ENCODE measurements around the gene YTHDF1. TPM values are rescaled to one million over a fixed set of nuclear protein-coding genes. Genes with fewer than 3 reads are reported as not detected.
A peak's percentile ranks its signal among the peaks of the same experiment; 100 is the strongest.

Gene YTHDF1
- polyA plus RNA-seq, 2 of the 4 experiments (the other 2 are of a cell fraction) = 31.8 to 37.9 TPM

DNA sequence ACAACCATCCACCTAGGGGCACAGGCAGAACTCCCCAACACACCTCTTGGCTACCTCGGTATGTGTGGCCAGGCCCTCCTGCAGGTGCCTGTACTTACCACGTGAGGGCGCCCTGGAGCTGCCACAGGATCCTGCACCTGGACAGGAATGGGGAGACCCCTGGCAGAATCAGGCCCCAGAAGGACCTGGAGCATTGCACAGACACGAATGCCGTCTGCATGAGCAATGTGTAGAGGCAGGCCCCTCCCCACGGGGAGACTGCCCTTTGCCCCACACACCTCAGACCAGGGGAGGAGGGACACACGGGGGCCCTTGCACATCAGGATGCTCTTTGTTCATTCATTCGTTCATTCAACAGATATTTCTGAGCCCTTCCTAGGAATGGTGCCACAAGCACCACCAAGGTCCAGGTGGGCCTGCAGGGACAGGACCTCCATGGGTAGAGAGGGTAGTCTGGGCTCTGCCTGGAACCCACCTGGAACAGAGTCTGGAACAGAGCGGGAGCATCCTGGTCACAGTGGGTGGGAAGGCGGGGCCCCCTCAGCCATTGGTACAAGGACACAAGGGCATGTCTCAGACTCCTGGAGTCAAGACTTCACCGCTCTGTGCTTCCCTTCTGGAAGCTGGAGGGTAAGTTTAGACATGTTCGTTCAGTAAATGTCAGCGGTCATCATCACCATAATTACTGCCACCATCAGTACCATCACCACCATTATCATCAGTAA, 32.3 kb downstream of the YTHDF1 start:
- Histone ChIP-seq H3K4me2 (no peak overlapping the region), H3K27ac (no peak overlapping the region), H3K4me1 (peaks cover 18% of the 10 kb centered on the region), H3K4me3 (no peak overlapping the region), H3K9me3 (no peaks in the 10 kb centered on the region)
- ATAC-seq (peak; percentile 26 to 81; a peak in 3 of 6 replicates), DNase-seq (ENCODE audit: low read depth in 1 of 2, low spot score in 1 of 2) (peak; percentile 54 to 61), FAIRE-seq (no peak)
- ChIA-PET CTCF (interaction anchor here (0.6 to 5.7 kb wide), 24 partner anchors 8 to 198 kb away, joined by 3 to 53 read pairs (median 6); partner anchors contain the start of gene YTHDF1), POLR2A (no interaction called here)
- WGBS (ENCODE audit: missing lambda C conversion rate) = 40% methylated on average over 13 of the region's 13 CpGs
- no peak for TF ChIP-seq FOSL2 (IDR thresholded peaks at IDR 0.05)
- TF ChIP-seq FOSL2 (CRISPR knock-in tag; IDR thresholded peaks at IDR 0.05) = no peak
- peak; percentile 67 for TF ChIP-seq SMC3 (IDR thresholded peaks at IDR 0.05)
- TF ChIP-seq EP300 (IDR thresholded peaks at IDR 0.05) = no peak
- TF ChIP-seq, protein P1, sequence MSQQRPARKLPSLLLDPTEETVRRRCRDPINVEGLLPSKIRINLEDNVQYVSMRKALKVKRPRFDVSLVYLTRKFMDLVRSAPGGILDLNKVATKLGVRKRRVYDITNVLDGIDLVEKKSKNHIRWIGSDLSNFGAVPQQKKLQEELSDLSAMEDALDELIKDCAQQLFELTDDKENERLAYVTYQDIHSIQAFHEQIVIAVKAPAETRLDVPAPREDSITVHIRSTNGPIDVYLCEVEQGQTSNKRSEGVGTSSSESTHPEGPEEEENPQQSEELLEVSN (IDR thresholded peaks at IDR 0.05; ENCODE audit: borderline replicate concordance, low read depth) = no peak
- peak; percentile 72 to 82 for TF ChIP-seq RAD21 (conservative IDR thresholded peaks at IDR 0.05 in 1 of 2, IDR thresholded peaks at IDR 0.05 in 1 of 2)
- TF ChIP-seq, protein P2, sequence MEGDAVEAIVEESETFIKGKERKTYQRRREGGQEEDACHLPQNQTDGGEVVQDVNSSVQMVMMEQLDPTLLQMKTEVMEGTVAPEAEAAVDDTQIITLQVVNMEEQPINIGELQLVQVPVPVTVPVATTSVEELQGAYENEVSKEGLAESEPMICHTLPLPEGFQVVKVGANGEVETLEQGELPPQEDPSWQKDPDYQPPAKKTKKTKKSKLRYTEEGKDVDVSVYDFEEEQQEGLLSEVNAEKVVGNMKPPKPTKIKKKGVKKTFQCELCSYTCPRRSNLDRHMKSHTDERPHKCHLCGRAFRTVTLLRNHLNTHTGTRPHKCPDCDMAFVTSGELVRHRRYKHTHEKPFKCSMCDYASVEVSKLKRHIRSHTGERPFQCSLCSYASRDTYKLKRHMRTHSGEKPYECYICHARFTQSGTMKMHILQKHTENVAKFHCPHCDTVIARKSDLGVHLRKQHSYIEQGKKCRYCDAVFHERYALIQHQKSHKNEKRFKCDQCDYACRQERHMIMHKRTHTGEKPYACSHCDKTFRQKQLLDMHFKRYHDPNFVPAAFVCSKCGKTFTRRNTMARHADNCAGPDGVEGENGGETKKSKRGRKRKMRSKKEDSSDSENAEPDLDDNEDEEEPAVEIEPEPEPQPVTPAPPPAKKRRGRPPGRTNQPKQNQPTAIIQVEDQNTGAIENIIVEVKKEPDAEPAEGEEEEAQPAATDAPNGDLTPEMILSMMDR (IDR thresholded peaks at IDR 0.05) = peak; percentile 70
- no peak for TF ChIP-seq TFCP2L1 (CRISPR knock-in tag; IDR thresholded peaks at IDR 0.05)
- no peak for TF ChIP-seq RNF2 (IDR thresholded peaks at IDR 0.05; ENCODE audit: borderline replicate concordance, low read depth)

DNA sequence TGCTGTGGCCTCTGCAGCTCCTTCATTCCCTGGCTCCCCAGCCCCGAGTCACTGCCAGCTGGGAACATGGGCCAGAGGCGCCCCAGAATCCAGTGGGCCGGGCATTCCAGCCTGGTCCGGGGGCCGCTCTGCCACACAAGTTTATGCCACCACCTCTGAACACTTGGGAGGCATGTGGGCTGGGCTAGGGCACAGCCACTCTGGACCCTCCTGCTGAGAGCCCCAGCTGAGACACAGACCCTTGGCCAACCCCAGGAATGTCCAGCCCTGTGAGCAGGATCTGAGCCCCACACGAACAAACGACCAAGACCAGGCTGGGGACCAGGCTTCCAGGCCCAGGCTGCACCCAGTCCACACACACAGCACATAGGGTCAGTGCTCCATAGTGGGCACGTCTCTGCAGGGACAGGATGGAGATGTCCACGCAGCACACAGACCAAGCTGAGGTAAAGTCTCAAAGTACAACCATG, 33.0 kb downstream of the YTHDF1 start:
- WGBS (ENCODE audit: missing lambda C conversion rate) = 33% methylated on average over 4 of the region's 9 CpGs
- POLR2A ChIA-PET = no interaction called here
- H3K9me3 ChIP-seq = no peaks in the 10 kb centered on the region

More for the DNA sequence above, 33.0 kb downstream of the YTHDF1 start:
- DNase-seq (ENCODE audit: low read depth in 1 of 2, low spot score in 1 of 2) = no peak
- no peak overlapping the region for H3K27ac ChIP-seq
- H3K4me2 ChIP-seq = no peak overlapping the region
- H3K4me1 ChIP-seq = peaks cover 24% of the 10 kb centered on the region
- no peak for FAIRE-seq
- no peak for TF ChIP-seq CBX8 (IDR thresholded peaks at IDR 0.05)
- TF ChIP-seq RARB (CRISPR knock-in tag; IDR thresholded peaks at IDR 0.05) = no peak
- no peak for TF ChIP-seq MYC (IDR thresholded peaks at IDR 0.05; ENCODE audit: borderline replicate concordance, low read length)
- no peak for TF ChIP-seq NPAS2 (CRISPR knock-in tag; IDR thresholded peaks at IDR 0.05; ENCODE audit: borderline replicate concordance)
- TF ChIP-seq EHMT2 (IDR thresholded peaks at IDR 0.05; ENCODE audit: low read depth) = no peak
- no peak for TF ChIP-seq CHD2 (IDR thresholded peaks at IDR 0.05; ENCODE audit: low read length, partially characterized antibody)
- TF ChIP-seq KDM5A (IDR thresholded peaks at IDR 0.05) = no peak
- no peak for TF ChIP-seq RAD21 (conservative IDR thresholded peaks at IDR 0.05 in 1 of 2, IDR thresholded peaks at IDR 0.05 in 1 of 2)
- TF ChIP-seq, protein P3, sequence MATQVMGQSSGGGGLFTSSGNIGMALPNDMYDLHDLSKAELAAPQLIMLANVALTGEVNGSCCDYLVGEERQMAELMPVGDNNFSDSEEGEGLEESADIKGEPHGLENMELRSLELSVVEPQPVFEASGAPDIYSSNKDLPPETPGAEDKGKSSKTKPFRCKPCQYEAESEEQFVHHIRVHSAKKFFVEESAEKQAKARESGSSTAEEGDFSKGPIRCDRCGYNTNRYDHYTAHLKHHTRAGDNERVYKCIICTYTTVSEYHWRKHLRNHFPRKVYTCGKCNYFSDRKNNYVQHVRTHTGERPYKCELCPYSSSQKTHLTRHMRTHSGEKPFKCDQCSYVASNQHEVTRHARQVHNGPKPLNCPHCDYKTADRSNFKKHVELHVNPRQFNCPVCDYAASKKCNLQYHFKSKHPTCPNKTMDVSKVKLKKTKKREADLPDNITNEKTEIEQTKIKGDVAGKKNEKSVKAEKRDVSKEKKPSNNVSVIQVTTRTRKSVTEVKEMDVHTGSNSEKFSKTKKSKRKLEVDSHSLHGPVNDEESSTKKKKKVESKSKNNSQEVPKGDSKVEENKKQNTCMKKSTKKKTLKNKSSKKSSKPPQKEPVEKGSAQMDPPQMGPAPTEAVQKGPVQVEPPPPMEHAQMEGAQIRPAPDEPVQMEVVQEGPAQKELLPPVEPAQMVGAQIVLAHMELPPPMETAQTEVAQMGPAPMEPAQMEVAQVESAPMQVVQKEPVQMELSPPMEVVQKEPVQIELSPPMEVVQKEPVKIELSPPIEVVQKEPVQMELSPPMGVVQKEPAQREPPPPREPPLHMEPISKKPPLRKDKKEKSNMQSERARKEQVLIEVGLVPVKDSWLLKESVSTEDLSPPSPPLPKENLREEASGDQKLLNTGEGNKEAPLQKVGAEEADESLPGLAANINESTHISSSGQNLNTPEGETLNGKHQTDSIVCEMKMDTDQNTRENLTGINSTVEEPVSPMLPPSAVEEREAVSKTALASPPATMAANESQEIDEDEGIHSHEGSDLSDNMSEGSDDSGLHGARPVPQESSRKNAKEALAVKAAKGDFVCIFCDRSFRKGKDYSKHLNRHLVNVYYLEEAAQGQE (IDR thresholded peaks at IDR 0.05) = no peak
- TF ChIP-seq SREBF2 (IDR thresholded peaks at IDR 0.05) = no peak
- TF ChIP-seq FOSL2 (IDR thresholded peaks at IDR 0.05) = no peak
- no peak for TF ChIP-seq FOSL2 (CRISPR knock-in tag; IDR thresholded peaks at IDR 0.05)
- no peak for TF ChIP-seq FOXS1 (CRISPR knock-in tag; IDR thresholded peaks at IDR 0.05)
- no peak for TF ChIP-seq FOSB (CRISPR knock-in tag; IDR thresholded peaks at IDR 0.05)
- TF ChIP-seq, protein P4, sequence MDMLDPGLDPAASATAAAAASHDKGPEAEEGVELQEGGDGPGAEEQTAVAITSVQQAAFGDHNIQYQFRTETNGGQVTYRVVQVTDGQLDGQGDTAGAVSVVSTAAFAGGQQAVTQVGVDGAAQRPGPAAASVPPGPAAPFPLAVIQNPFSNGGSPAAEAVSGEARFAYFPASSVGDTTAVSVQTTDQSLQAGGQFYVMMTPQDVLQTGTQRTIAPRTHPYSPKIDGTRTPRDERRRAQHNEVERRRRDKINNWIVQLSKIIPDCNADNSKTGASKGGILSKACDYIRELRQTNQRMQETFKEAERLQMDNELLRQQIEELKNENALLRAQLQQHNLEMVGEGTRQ (IDR thresholded peaks at IDR 0.05) = no peak
- TF ChIP-seq SMC3 (IDR thresholded peaks at IDR 0.05) = no peak
- TF ChIP-seq EHF (CRISPR knock-in tag; IDR thresholded peaks at IDR 0.05) = no peak
- no peak for TF ChIP-seq HEYL (CRISPR knock-in tag; IDR thresholded peaks at IDR 0.05)
- TF ChIP-seq, protein P2 (IDR thresholded peaks at IDR 0.05) = no peak
- TF ChIP-seq TP53 (CRISPR knock-in tag; IDR thresholded peaks at IDR 0.05) = no peak
- H3K4me3 ChIP-seq = no peak overlapping the region
- ATAC-seq = peak; percentile 3 to 48; a peak in 4 of 6 replicates
- CTCF ChIA-PET = interaction anchor here (0.6 to 5.7 kb wide), 24 partner anchors 8 to 230 kb away, joined by 3 to 53 read pairs (median 6); partner anchors contain the start of gene YTHDF1
